ENCODE results near the gene ZBTB48. TPM values are rescaled to one million over a fixed set of nuclear protein-coding genes. Genes with fewer than 3 reads are reported as not detected.

Gene ZBTB48
- total RNA-seq, 4 donors from 2014 or later: 7.5 to 31.1 (median 20.0) TPM

GRCh38 chr1:6593810-6594209 lies 14.0 kb downstream of the ZBTB48 start:
- no peak for TF ChIP-seq CTCF (IDR thresholded peaks at IDR 0.05; ENCODE audit: low read depth)

GRCh38 chr1:6594977-6595740 lies 15.4 kb downstream of the ZBTB48 start:
- no peak for TF ChIP-seq CTCF (IDR thresholded peaks at IDR 0.05; ENCODE audit: low read depth)

DNA sequence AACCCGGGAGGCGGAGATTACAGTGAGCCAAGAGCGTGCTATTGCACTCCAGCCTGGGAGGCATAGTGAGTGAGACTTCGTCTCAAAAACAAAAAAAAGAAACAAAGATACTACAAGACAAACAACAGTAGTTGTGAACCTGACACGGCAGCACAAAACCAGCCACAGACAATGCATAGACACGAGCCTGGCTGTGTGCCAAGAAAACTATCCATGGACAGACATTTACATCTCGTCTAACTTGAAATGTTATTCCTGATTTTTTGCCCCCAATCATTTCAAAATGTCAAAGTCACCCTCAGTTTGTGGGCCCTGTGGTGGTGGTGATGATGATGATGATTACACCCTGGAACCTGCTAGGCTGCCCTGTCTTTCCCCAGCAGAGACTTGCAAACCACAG lies 16.6 kb downstream of the ZBTB48 start:
- no peak for TF ChIP-seq CTCF (IDR thresholded peaks at IDR 0.05; ENCODE audit: low read depth)

- TF ChIP-seq CTCF (IDR thresholded peaks at IDR 0.05; ENCODE audit: low read depth): no peak
Observed at GRCh38 chr1:6596886-6597776, 17.3 kb downstream of the ZBTB48 start.

- TF ChIP-seq CTCF (IDR thresholded peaks at IDR 0.05; ENCODE audit: low read depth): no peak
Observed at GRCh38 chr1:6597777-6598131, 18.0 kb downstream of the ZBTB48 start.

DNA sequence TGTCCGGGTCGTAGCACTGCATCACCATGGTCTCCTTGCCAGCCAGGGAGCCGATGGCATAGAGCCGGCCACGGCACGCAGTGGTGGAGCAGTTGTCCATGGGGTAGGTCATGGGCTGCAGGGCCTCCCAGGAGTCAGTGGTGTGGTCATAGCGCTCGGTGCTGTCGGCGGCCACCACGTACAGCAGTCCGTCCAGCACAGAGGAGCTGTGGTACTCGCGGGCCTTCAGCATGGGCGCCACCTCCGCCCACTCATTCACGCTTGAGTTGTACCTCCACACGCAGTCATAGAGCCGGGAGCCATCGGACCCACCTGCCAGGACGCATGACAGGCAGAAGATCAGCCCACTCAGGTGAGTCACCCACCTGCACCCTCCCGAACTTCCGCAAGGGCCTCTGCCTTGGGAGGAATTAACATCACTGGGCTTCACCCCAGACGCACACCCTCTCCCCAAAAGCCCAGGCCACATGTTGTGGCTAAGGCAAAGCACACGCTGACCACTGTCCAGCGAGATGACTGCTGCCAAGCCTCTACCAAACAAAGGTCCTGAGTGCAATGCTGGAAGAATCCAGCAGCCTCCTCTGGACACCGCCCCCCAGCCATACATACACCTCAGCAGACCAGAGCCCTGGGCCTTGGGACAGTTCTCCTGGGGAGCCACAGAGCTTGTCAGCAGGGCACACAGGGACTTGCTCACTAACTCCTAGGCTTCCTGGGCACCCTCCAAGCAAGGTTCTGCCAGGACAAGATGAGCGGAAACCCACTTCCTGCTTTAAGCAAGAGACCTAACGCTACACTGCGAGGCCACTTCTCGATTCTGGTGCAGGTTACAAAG lies 19.6 kb downstream of the ZBTB48 start:
- TF ChIP-seq CTCF (IDR thresholded peaks at IDR 0.05; ENCODE audit: low read depth): no peak

Data from subcutaneous adipose tissue (tissue), 4 donors.